ENCODE measurements around the gene MMP27. TPM values are rescaled to one million over a fixed set of nuclear protein-coding genes. Genes with fewer than 3 reads are reported as not detected.
A peak's percentile ranks its signal among the peaks of the same experiment; 100 is the strongest.

MMP27 gene
- total RNA-seq, 2 donors from 2014 or later = not detected

- Mint-ChIP-seq H3K4me3 (no peak overlapping the region), H3K9me3 (peaks cover 6% of the 10 kb centered on the region), H3K36me3 (ENCODE audit: low read depth) (no peaks in the 10 kb centered on the region), H3K4me1 (peaks cover 3% of the 10 kb centered on the region), H3K27ac (no peak overlapping the region), H3K27me3 (ENCODE audit: insufficient read depth) (no peaks in the 10 kb centered on the region)
- Histone ChIP-seq H3K4me1 (ENCODE audit: control insufficient read depth, insufficient read depth, low read length) (no peaks in the 10 kb centered on the region), H3K27ac (ENCODE audit: low read depth, low read length) (no peak overlapping the region), H3K27me3 (ENCODE audit: control insufficient read depth, insufficient read depth, low read length, poor library complexity, severe bottlenecking) (no peaks in the 10 kb centered on the region), H3K9ac (ENCODE audit: extremely low read depth, low read length, poor library complexity, severe bottlenecking) (no peak overlapping the region), H3K4me3 (ENCODE audit: low read length) (no peak overlapping the region), H3K9me3 (ENCODE audit: control insufficient read depth, low read length) (peaks cover 11% of the 10 kb centered on the region), H3K36me3 (ENCODE audit: control insufficient read depth, insufficient read depth, low read length) (no peaks in the 10 kb centered on the region)
- WGBS, 2 experiments (ENCODE audit: insufficient coverage in 1 of 2, insufficient read length in 1 of 2) = 86 to 96% methylated on average over 1 to 2 of the region's 2 CpGs
- DNase-seq = no peak
- TF ChIP-seq CTCF (conservative IDR thresholded peaks at IDR 0.05) = no peak
Observed at GRCh38 chr11:102685754-102686153, 19.8 kb downstream of the MMP27 start.

- no peaks in the 10 kb centered on the region for H3K4me1 ChIP-seq (ENCODE audit: control insufficient read depth, insufficient read depth, low read length)
- Mint-ChIP-seq H3K27me3 (ENCODE audit: insufficient read depth) (no peaks in the 10 kb centered on the region), H3K4me3 (no peak overlapping the region), H3K9me3 (peaks cover 6% of the 10 kb centered on the region), H3K27ac (no peak overlapping the region), H3K4me1 (peaks cover 3% of the 10 kb centered on the region), H3K36me3 (ENCODE audit: low read depth) (no peaks in the 10 kb centered on the region)
- no peak overlapping the region for H3K4me3 ChIP-seq (ENCODE audit: low read length)
- WGBS, 2 experiments (ENCODE audit: insufficient coverage in 1 of 2, insufficient read length in 1 of 2) = 77% methylated on average over 3 of the region's 3 CpGs; no CpG with 5 or more reads in 1 of the 2 experiments
- no peak overlapping the region for H3K27ac ChIP-seq (ENCODE audit: low read depth, low read length)
- peaks cover 11% of the 10 kb centered on the region for H3K9me3 ChIP-seq (ENCODE audit: control insufficient read depth, low read length)
- no peak for DNase-seq
- no peak overlapping the region for H3K9ac ChIP-seq (ENCODE audit: extremely low read depth, low read length, poor library complexity, severe bottlenecking)
- H3K27me3 ChIP-seq (ENCODE audit: control insufficient read depth, insufficient read depth, low read length, poor library complexity, severe bottlenecking) = no peaks in the 10 kb centered on the region
- H3K36me3 ChIP-seq (ENCODE audit: control insufficient read depth, insufficient read depth, low read length) = no peaks in the 10 kb centered on the region
- TF ChIP-seq CTCF (conservative IDR thresholded peaks at IDR 0.05) = no peak
Observed at GRCh38 chr11:102685338-102685737, 20.2 kb downstream of the MMP27 start.

GRCh38 chr11:102683277-102683676 is 22.3 kb downstream of the MMP27 start:
- Mint-ChIP-seq H3K4me3 (no peak overlapping the region), H3K9me3 (peaks cover 6% of the 10 kb centered on the region), H3K4me1 (peaks cover 3% of the 10 kb centered on the region), H3K27ac (no peak overlapping the region), H3K36me3 (ENCODE audit: low read depth) (no peaks in the 10 kb centered on the region), H3K27me3 (ENCODE audit: insufficient read depth) (no peaks in the 10 kb centered on the region)
- no peak overlapping the region for H3K9ac ChIP-seq (ENCODE audit: extremely low read depth, low read length, poor library complexity, severe bottlenecking)
- no peaks in the 10 kb centered on the region for H3K36me3 ChIP-seq (ENCODE audit: control insufficient read depth, insufficient read depth, low read length)
- no peak overlapping the region for H3K4me3 ChIP-seq (ENCODE audit: low read length)
- H3K27me3 ChIP-seq (ENCODE audit: control insufficient read depth, insufficient read depth, low read length, poor library complexity, severe bottlenecking) = no peaks in the 10 kb centered on the region
- 78 to 90% methylated on average over 2 to 4 of the region's 4 CpGs for WGBS, 2 experiments (ENCODE audit: insufficient coverage in 1 of 2, insufficient read length in 1 of 2)
- no peaks in the 10 kb centered on the region for H3K4me1 ChIP-seq (ENCODE audit: control insufficient read depth, insufficient read depth, low read length)
- peak; percentile 67 for DNase-seq
- peak; percentile 61 for TF ChIP-seq CTCF (conservative IDR thresholded peaks at IDR 0.05)
- no peak overlapping the region for H3K27ac ChIP-seq (ENCODE audit: low read depth, low read length)
- peaks cover 11% of the 10 kb centered on the region for H3K9me3 ChIP-seq (ENCODE audit: control insufficient read depth, low read length)
